Measurements from ENCODE around the gene CAPN15. TPM values are rescaled to one million over a fixed set of nuclear protein-coding genes. Genes with fewer than 3 reads are reported as not detected.

Gene CAPN15
- total RNA-seq, 1 donor from 2014 or later = 50.5 TPM

GRCh38 chr16:561957-562938 lies 34.7 kb downstream of the CAPN15 start:
- DNase-seq = no peak

GRCh38 chr16:563072-563644 lies 35.6 kb downstream of the CAPN15 start:
- no peak for DNase-seq

- DNase-seq = no peak
These were observed 37.3 kb downstream of the CAPN15 start for GRCh38 chr16:564690-565418.

GRCh38 chr16:565419-566330 lies 38.2 kb downstream of the CAPN15 start:
- no peak for DNase-seq

- DNase-seq = peak; percentile 80
These were observed 39.2 kb downstream of the CAPN15 start, which contains the start of gene NHLRC4 for GRCh38 chr16:566475-567372. NHLRC4 (plus strand) TSS chr16:567005; CDS start chr16:568048, 1,043 bp downstream.

- no peak for DNase-seq
These were observed 40.1 kb downstream of the CAPN15 start for GRCh38 chr16:567373-568256.

- DNase-seq = no peak
These were observed 41.1 kb downstream of the CAPN15 start for GRCh38 chr16:568401-569258.

GRCh38 chr16:569445-570254 lies 42.1 kb downstream of the CAPN15 start, which contains the start of gene PIGQ:
PIGQ (plus strand) TSS chr16:569968; CDS start chr16:574075, 4,107 bp downstream.
- peak; percentile 69 for DNase-seq

GRCh38 chr16:572865-573650 lies 45.5 kb downstream of the CAPN15 start:
- no peak for DNase-seq

GRCh38 chr16:574021-574760 lies 46.7 kb downstream of the CAPN15 start:
- DNase-seq = no peak

GRCh38 chr16:575354-576196 lies 48.1 kb downstream of the CAPN15 start:
- no peak for DNase-seq

GRCh38 chr16:576197-576822 lies 48.8 kb downstream of the CAPN15 start:
- DNase-seq = no peak

GRCh38 chr16:576823-577201 lies 49.3 kb downstream of the CAPN15 start:
- no peak for DNase-seq

GRCh38 chr16:577796-578195 lies 50.3 kb downstream of the CAPN15 start:
- no peak for DNase-seq

Data from dermis blood vessel endothelial cell (primary cell).